Testis (tissue), 2 donors: ENCODE data around the gene MAN1A1.

Source experiments
- POLR2A ChIP-seq: fragments of 450-650 bp; IDR thresholded peaks from one replicate; pipeline ENCODE4 v1.6.1; 2017; ENCODE audit warnings: antibody characterized with exemption, mild to moderate bottlenecking, moderate library complexity
- TF ChIP-seq, protein P1 (sequence below), 3 experiments: fragments of 450-650 bp in 2 of 3; fragments of 200-600 bp in 1 of 3; sonication (generic) in 1 of 3; IDR thresholded peaks; one replicate each; pipeline ENCODE4 v1.5.1; 2016 to 2019; ENCODE audit warnings: antibody characterized with exemption in 3 of 3, mild to moderate bottlenecking in 2 of 3, moderate library complexity in 1 of 3

DNA sequence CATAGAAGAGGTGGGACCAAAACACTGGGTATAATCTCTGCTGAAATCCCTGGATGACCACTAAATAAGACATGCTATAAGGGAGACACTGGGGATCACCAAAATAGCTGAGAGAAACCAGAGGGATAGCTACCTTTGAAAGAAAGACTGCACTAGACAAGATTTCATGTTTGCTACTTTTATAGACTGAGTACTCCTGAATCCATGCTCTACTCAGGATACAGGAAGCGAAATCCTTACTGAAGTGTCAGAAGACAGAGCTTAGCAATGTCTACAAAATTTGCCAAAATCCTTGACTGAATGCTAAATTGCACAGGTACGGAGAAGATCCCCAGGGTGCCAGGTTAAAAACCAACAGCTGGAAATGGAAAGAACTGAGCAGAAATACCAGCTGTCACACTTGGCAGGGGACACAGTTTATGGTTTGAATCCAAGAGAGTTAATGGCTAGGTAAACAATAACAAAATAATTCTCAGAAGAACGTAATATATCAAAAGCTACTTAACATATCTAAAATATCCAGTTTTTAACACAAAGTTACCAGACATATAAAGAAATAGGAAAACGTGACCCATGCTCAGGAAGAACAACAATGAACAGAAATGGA is 125.4 kb downstream of the MAN1A1 start:
- TF ChIP-seq, protein P1, sequence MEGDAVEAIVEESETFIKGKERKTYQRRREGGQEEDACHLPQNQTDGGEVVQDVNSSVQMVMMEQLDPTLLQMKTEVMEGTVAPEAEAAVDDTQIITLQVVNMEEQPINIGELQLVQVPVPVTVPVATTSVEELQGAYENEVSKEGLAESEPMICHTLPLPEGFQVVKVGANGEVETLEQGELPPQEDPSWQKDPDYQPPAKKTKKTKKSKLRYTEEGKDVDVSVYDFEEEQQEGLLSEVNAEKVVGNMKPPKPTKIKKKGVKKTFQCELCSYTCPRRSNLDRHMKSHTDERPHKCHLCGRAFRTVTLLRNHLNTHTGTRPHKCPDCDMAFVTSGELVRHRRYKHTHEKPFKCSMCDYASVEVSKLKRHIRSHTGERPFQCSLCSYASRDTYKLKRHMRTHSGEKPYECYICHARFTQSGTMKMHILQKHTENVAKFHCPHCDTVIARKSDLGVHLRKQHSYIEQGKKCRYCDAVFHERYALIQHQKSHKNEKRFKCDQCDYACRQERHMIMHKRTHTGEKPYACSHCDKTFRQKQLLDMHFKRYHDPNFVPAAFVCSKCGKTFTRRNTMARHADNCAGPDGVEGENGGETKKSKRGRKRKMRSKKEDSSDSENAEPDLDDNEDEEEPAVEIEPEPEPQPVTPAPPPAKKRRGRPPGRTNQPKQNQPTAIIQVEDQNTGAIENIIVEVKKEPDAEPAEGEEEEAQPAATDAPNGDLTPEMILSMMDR (IDR thresholded peaks at IDR 0.05) = no peak
- TF ChIP-seq POLR2A = no peak
